Stimulated activated CD4-positive, alpha-beta T cell treated with anti-CD3 and anti-CD28 coated beads, Interleukin-4, amount 100 ng/mL, for 1 hour (primary cell): ENCODE results near the gene CLEC9A.

Source experiments
- DNase-seq: peaks from one replicate; pipeline ENCODE4 v3.0.0-alpha.2; 2020

Gene CLEC9A

GRCh38 chr12:10113075-10113474, 82.6 kb downstream of the CLEC9A start:
- DNase-seq: no peak

- DNase-seq: no peak
Measured at GRCh38 chr12:10113920-10114319, 83.4 kb downstream of the CLEC9A start.

DNA sequence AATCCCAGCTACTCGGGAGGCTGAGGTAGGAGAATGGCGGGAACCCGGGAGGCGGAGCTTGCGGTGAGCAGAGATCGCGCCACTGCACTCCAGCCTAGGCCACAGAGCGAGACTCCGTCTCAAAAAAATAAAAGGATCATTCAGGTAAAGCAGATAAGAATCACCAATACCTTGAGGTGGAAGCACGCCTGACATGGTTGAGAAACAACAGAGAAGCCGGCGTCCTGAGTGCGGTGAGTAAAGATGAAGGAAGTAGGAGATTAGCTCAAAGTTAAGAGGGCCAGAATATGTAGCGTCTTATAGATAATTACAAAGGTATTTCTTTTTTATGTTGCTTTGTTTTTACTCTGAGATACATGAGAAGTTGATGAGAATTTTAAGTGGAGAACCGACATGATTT, 84.8 kb downstream of the CLEC9A start:
- no peak for DNase-seq
